Osteocyte (in vitro differentiated cells): ENCODE measurements around the gene ATRAID. TPM values are rescaled to one million over a fixed set of nuclear protein-coding genes. Genes with fewer than 3 reads are reported as not detected.

Source experiments
- DNase-seq: peaks from one replicate; pipeline ENCODE4 v3.0.0; 2021; ENCODE audit warnings: mixed read lengths; ENCODE audit not compliant: unreplicated experiment; ENCODE audit errors: extremely low spot score
- H3K27ac Mint-ChIP-seq: one replicate; pipeline ENCODE4 v1.8.0; 2021; ENCODE audit warnings: mild to moderate bottlenecking, mixed read lengths; ENCODE audit not compliant: unreplicated experiment
- H3K27me3 Mint-ChIP-seq: one replicate; pipeline ENCODE4 v1.8.0; 2021; ENCODE audit warnings: mixed read lengths; ENCODE audit not compliant: unreplicated experiment
- H3K36me3 Mint-ChIP-seq: one replicate; pipeline ENCODE4 v1.8.0; 2021; ENCODE audit warnings: mixed read lengths; ENCODE audit not compliant: unreplicated experiment
- H3K4me1 Mint-ChIP-seq: one replicate; pipeline ENCODE4 v1.8.0; 2021; ENCODE audit warnings: mixed read lengths; ENCODE audit not compliant: unreplicated experiment
- H3K4me3 Mint-ChIP-seq: one replicate; pipeline ENCODE4 v1.8.0; 2021; ENCODE audit warnings: mild to moderate bottlenecking, moderate library complexity, mixed read lengths; ENCODE audit not compliant: unreplicated experiment
- H3K9me3 Mint-ChIP-seq: one replicate; pipeline ENCODE4 v1.8.0; 2021; ENCODE audit warnings: mixed read lengths; ENCODE audit not compliant: unreplicated experiment
- total RNA-seq: library from RNA; stranded (reverse); gene quantifications from 2 replicates; pipeline ENCODE4 v1.2.1, GENCODE V29; 2021
- TF ChIP-seq, protein P1 (sequence below): fragments of 200-600 bp; sonication (generic); IDR thresholded peaks from 2 replicates; pipeline ENCODE4 v1.5.0; 2021; ENCODE audit warnings: antibody characterized with exemption, mild to moderate bottlenecking, moderate library complexity

The ATRAID gene
- total RNA-seq, 1 donor from 2014 or later: 125 TPM

DNA sequence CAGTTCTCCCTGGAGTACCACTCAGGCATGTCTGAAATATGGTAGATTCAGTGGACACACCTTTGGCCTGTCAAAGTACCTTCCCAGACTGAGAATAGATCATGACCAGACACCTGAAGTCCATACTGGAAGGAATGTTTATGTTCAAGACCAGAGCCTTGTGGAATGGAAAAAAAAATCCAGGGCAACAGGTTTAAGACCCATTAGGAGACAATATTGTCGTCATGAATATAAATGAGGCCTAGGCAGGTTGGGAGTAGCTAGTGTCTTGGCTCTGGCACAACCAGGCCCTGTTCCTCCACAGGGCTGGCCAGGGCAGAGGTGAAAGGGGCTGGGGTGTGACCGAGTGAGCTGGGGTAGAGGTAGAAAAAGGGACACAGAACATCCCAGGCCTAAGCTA lies 13.2 kb upstream of the ATRAID start:
- TF ChIP-seq, protein P1, sequence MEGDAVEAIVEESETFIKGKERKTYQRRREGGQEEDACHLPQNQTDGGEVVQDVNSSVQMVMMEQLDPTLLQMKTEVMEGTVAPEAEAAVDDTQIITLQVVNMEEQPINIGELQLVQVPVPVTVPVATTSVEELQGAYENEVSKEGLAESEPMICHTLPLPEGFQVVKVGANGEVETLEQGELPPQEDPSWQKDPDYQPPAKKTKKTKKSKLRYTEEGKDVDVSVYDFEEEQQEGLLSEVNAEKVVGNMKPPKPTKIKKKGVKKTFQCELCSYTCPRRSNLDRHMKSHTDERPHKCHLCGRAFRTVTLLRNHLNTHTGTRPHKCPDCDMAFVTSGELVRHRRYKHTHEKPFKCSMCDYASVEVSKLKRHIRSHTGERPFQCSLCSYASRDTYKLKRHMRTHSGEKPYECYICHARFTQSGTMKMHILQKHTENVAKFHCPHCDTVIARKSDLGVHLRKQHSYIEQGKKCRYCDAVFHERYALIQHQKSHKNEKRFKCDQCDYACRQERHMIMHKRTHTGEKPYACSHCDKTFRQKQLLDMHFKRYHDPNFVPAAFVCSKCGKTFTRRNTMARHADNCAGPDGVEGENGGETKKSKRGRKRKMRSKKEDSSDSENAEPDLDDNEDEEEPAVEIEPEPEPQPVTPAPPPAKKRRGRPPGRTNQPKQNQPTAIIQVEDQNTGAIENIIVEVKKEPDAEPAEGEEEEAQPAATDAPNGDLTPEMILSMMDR: no peak
- Mint-ChIP-seq H3K27me3 (peaks cover 2% of the 10 kb centered on the region), H3K9me3 (no peaks in the 10 kb centered on the region), H3K4me3 (no peak overlapping the region), H3K4me1 (no peaks in the 10 kb centered on the region), H3K36me3 (peaks cover 14% of the 10 kb centered on the region), H3K27ac (no peak overlapping the region)
- DNase-seq: no peak

DNA sequence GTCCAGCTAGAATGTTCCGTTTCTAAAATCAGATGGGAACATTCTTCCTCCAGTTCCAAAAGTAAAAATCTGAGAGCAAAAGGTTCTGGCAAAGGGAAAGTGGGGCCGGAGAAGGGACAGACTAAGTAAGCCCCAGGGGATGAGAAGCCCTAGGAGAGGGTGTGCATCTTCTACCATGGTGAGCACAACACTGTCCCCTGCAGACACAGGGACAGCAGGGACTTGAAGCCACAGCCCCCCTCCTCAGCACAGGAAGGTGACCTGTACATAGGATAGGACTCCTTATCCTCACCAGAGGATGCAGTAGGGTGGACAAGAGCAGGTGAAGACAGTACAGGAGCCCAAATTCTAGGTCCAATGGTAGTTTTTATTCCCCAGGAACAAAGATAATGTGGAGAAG lies 12.6 kb upstream of the ATRAID start:
- H3K9me3 Mint-ChIP-seq: no peaks in the 10 kb centered on the region
- no peak overlapping the region for H3K27ac Mint-ChIP-seq
- H3K36me3 Mint-ChIP-seq: peaks cover 14% of the 10 kb centered on the region

DNA sequence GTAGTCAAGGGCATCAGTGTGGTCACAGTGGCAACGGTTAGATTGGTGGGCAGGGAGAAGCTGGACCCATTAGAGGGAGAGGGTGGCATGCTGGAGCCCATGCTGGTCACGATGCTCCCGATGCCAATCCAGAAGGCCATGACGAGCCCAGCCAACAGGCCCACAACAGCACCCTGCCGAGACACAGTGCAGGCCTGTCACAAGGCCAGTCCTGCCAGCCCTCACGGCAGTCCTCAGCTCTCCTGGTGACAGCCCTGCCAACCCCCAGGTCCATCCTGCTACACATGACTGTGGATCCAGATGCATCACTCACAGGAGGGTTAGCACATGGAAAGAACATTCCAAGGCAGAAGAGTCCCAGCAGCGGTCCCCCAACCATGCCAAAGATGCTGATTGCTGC lies 10.2 kb upstream of the ATRAID start:
- DNase-seq: no peak
- Mint-ChIP-seq H3K9me3 (no peaks in the 10 kb centered on the region), H3K27ac (no peak overlapping the region), H3K36me3 (peaks cover 33% of the 10 kb centered on the region), H3K4me3 (no peak overlapping the region), H3K4me1 (no peaks in the 10 kb centered on the region), H3K27me3 (no peaks in the 10 kb centered on the region)
- TF ChIP-seq, protein P1: no peak

More for the DNA sequence above, 12.6 kb upstream of the ATRAID start:
- H3K27me3 Mint-ChIP-seq: peaks cover 2% of the 10 kb centered on the region
- TF ChIP-seq, protein P1: no peak
- no peak overlapping the region for H3K4me3 Mint-ChIP-seq
- H3K4me1 Mint-ChIP-seq: no peaks in the 10 kb centered on the region
- DNase-seq: no peak

DNA sequence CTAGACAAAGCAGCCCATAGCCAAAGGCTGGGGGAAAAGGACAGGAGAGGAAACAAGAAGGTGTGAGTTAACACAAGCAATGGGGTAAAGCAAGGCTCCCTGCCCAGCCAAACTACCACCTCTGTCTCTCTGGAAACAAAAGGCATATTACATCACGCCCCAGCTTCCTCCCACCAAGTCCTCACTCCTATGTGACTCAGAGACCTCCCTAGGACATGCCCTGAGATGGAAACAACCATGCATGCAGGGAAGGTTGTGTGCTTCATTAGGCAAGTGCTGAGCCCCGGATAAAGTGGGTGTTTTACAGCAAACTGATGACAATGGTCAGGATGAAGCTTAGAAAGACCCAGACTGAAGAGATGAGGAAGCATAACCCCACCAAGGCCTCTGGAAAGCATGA lies 9.0 kb upstream of the ATRAID start:
- Mint-ChIP-seq H3K4me3 (no peak overlapping the region), H3K36me3 (peaks cover 40% of the 10 kb centered on the region), H3K27me3 (no peaks in the 10 kb centered on the region), H3K27ac (no peak overlapping the region), H3K4me1 (no peaks in the 10 kb centered on the region), H3K9me3 (no peaks in the 10 kb centered on the region)
- no peak for DNase-seq
- TF ChIP-seq, protein P1: no peak

DNA sequence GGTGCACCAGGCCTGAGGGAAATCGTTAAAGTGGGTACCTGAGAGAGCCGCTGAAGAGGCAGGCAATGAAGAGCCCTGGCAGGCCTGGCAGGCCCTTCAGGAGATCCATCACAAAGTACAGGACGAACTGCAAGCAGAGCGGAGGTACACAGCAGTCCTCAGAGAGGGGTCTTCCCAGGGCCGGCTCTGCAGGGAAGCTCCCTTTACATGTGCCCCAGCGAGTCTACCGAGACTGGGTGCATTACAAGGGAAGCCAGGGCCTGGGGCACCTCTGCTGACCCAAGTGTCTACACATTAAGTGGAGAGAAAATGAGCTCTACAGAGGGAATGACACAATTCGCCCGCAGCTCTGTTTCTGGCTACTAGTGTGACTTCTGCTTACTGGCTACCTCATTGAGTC lies 8.1 kb upstream of the ATRAID start:
- Mint-ChIP-seq H3K36me3 (peaks cover 42% of the 10 kb centered on the region), H3K27me3 (no peaks in the 10 kb centered on the region), H3K4me1 (no peaks in the 10 kb centered on the region), H3K4me3 (no peak overlapping the region), H3K9me3 (no peaks in the 10 kb centered on the region), H3K27ac (no peak overlapping the region)
- no peak for DNase-seq
- TF ChIP-seq, protein P1: no peak
